Neural crest cell (in vitro differentiated cells): ENCODE measurements around the gene NELL1. TPM values are rescaled to one million over a fixed set of nuclear protein-coding genes. Genes with fewer than 3 reads are reported as not detected.

Experiments
- DNase-seq: peaks from one replicate; pipeline ENCODE4 v3.0.0; 2021; ENCODE audit warnings: low read depth, mixed read lengths, low spot score
- H3K27ac Mint-ChIP-seq: one replicate; pipeline ENCODE4 v1.8.0; 2021; ENCODE audit warnings: mild to moderate bottlenecking, mixed read lengths; ENCODE audit not compliant: unreplicated experiment
- H3K27me3 Mint-ChIP-seq: 2 replicates; pipeline ENCODE4 v1.8.0; 2021; ENCODE audit warnings: low read depth, mild to moderate bottlenecking, mixed read lengths
- H3K36me3 Mint-ChIP-seq: 2 replicates; pipeline ENCODE4 v1.8.0; 2021; ENCODE audit warnings: low read depth, mild to moderate bottlenecking, mixed read lengths
- H3K4me1 Mint-ChIP-seq: 2 replicates; pipeline ENCODE4 v1.8.0; 2021; ENCODE audit warnings: mixed read lengths
- H3K4me3 Mint-ChIP-seq: one replicate; pipeline ENCODE4 v1.8.0; 2021; ENCODE audit warnings: mild to moderate bottlenecking, mixed read lengths
- H3K9me3 Mint-ChIP-seq: 2 replicates; pipeline ENCODE4 v1.8.0; 2021; ENCODE audit warnings: mixed read lengths
- total RNA-seq: library from RNA; stranded (reverse); gene quantifications from 2 replicates; pipeline ENCODE4 v1.2.1, GENCODE V29; 2021
- TF ChIP-seq, protein P1 (sequence below): fragments of 200-600 bp; sonication (generic); conservative IDR thresholded peaks from 2 replicates; pipeline ENCODE4 v1.5.0; 2021; ENCODE audit warnings: antibody characterized with exemption, mild to moderate bottlenecking

The NELL1 gene
- total RNA-seq, 1 donor from 2014 or later = 0.51 TPM

DNA sequence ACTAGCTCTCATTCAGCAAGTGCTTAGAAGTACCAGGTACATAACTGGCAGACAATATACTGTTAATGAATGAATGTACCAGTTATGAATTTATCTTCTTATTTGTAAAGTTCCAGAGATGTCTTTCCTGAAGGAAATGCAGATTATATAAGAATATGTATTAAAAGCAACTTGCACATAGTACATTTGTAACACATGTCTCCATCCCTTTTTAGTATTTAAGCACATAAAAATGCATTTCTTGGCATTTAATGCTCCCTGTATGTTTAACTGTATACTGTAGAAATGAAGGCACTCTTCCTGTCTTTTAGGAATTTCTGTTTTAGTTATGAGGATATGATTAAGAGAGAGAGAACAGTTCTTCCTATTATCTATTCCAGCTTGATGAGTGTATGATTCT, 241.3 kb downstream of the NELL1 start:
- Mint-ChIP-seq H3K27ac (no peak overlapping the region), H3K9me3 (peaks cover 9% of the 10 kb centered on the region), H3K4me1 (peaks cover 5% of the 10 kb centered on the region), H3K4me3 (no peak overlapping the region), H3K27me3 (peaks cover 2% of the 10 kb centered on the region), H3K36me3 (no peaks in the 10 kb centered on the region)
- no peak for DNase-seq
- TF ChIP-seq, protein P1, sequence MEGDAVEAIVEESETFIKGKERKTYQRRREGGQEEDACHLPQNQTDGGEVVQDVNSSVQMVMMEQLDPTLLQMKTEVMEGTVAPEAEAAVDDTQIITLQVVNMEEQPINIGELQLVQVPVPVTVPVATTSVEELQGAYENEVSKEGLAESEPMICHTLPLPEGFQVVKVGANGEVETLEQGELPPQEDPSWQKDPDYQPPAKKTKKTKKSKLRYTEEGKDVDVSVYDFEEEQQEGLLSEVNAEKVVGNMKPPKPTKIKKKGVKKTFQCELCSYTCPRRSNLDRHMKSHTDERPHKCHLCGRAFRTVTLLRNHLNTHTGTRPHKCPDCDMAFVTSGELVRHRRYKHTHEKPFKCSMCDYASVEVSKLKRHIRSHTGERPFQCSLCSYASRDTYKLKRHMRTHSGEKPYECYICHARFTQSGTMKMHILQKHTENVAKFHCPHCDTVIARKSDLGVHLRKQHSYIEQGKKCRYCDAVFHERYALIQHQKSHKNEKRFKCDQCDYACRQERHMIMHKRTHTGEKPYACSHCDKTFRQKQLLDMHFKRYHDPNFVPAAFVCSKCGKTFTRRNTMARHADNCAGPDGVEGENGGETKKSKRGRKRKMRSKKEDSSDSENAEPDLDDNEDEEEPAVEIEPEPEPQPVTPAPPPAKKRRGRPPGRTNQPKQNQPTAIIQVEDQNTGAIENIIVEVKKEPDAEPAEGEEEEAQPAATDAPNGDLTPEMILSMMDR = no peak

DNA sequence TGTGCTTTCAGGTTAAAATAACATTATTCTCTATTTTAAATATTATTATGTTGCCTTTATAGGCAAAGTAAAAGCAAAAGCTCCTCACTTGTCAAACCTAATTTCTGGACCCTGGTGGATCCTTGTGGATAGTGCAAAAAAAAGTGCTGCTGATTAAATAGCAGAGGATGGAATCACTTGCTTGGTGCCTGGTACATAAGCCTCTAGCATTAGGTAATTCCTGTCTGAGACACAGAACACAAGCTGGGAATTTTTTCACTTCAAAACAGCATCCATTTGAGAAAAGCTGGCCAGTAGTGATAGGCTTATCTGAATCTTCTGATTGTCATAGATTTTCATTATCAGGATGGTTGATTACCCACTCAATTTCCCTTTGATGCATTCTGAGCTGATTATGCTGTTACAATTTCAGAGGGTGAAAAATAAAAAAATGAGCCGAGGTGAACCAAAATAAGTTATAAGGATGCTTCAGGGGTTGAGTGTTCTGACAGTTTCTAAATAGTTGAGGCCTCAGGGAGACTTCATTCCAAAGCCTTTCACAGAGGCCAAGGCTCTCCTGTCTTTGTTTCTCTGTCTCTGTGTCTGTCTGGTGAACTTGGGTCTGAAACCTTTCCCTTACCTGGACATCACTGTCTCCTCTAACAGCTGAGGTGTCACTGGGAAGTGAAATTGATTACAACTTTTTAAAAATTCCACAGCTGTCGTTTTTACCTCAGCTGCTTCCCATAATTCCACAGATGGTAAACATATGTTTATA, 242.9 kb downstream of the NELL1 start:
- TF ChIP-seq, protein P1 = no peak
- H3K27ac Mint-ChIP-seq = no peak overlapping the region
- H3K4me1 Mint-ChIP-seq = peaks cover 5% of the 10 kb centered on the region
- no peak for DNase-seq
- no peaks in the 10 kb centered on the region for H3K36me3 Mint-ChIP-seq
- peaks cover 2% of the 10 kb centered on the region for H3K27me3 Mint-ChIP-seq
- H3K9me3 Mint-ChIP-seq = peaks cover 8% of the 10 kb centered on the region
- no peak overlapping the region for H3K4me3 Mint-ChIP-seq

DNA sequence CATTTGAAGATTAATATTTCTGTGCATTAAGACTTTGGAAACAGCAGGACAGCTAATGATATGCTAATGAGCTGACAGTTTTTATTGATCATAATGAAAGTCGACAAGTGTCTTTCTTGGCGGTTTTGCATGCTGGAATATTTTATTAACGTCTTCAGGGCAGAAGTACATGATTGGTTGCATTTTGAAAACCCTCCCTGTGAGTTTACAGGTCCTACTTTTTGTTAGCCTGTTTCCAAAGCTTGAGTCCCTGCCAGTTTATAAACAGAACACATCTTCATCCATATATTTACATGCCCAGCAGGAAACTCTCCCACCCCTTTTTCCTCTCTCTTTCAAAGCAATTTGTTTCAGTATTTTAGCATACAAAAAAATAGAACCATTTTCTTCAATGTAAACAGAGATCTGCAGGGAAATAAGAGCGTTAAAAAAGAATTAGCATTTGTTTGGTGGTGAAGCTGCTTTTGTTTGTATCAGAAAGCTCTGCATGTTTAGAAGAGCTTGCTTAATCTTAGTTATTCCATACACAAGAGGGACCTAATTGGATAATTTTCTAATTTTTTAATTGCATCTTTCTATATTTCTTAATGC, 243.6 kb downstream of the NELL1 start:
- Mint-ChIP-seq H3K9me3 (peaks cover 3% of the 10 kb centered on the region), H3K4me3 (no peak overlapping the region), H3K36me3 (no peaks in the 10 kb centered on the region), H3K27me3 (peaks cover 2% of the 10 kb centered on the region), H3K27ac (no peak overlapping the region), H3K4me1 (peaks cover 5% of the 10 kb centered on the region)
- DNase-seq = no peak
- TF ChIP-seq, protein P1 = no peak

DNA sequence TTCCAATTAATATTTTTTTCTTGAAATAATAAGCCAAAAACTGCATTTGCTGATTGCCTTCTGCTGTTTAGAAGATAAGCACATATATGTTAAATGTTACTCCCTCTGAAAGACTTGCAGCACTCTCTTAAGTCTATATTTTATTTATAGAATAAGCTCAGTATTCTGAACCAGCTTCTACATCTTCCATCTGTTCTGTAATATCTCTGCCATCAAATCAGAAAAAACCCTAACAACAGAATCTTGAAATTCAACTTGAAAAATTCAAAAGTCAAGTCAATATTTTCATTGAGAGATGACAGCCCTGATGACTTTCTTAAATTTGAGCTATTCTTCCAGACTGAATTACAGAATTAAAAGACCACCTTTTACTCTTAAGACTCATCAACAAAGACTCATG, 247.9 kb downstream of the NELL1 start:
- TF ChIP-seq, protein P1 = no peak
- Mint-ChIP-seq H3K27ac (no peak overlapping the region), H3K27me3 (no peaks in the 10 kb centered on the region), H3K4me1 (peaks cover 5% of the 10 kb centered on the region), H3K9me3 (no peaks in the 10 kb centered on the region), H3K36me3 (no peaks in the 10 kb centered on the region), H3K4me3 (no peak overlapping the region)
- DNase-seq = no peak

DNA sequence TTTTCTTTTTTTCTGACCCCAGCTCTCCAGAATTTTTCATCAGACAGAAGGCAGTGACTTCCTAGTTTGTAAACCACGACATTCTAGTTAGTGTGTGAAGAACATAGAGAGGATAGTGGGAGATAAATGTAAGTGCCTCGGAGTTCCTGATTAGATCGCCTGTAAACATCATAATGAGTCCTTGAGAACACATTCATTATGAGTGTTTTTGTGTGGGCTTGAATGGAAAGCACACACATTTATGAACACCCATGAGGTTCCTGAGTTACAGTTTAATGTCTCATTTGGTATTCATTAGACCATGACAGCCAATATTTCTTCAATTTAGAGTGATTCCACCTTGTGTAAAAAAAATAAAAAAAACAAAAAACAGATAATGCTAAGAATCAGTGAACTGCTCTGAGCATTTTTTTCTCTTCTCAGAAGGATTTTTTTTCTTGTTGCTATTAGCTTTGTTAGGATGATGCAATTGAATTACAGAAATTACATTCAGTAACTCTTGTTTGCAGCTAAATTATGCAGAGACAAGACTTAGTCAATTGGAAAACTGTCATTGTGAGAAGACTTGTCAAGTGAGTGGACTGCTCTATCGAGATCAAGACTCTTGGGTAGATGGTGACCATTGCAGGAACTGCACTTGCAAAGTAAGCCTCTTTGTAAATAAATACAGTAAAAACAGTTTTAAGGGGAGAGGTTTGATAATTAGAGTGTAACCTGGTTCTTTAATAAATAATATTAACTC, 257.6 kb downstream of the NELL1 start:
- Mint-ChIP-seq H3K27me3 (no peaks in the 10 kb centered on the region), H3K4me1 (no peaks in the 10 kb centered on the region), H3K4me3 (no peak overlapping the region), H3K27ac (no peak overlapping the region), H3K36me3 (no peaks in the 10 kb centered on the region), H3K9me3 (no peaks in the 10 kb centered on the region)
- no peak for DNase-seq
- TF ChIP-seq, protein P1 = no peak
